Adrenal gland (tissue), 5 donors: ENCODE data around the gene FBXW7.

Experiments
- POLR2A ChIP-seq, 2 donors: fragments of 450-650 bp; IDR thresholded peaks; one replicate each; pipeline ENCODE4 v1.6.1; 2017; ENCODE audit warnings: antibody characterized with exemption in 2 of 2, mild to moderate bottlenecking in 2 of 2, moderate library complexity in 1 of 2
- TF ChIP-seq, protein P1 (sequence below), 6 experiments: fragments of 450-650 bp in 4 of 6; fragments of 200-600 bp in 2 of 6; sonication (generic) in 1 of 6; IDR thresholded peaks; 1 replicate in 5 of 6; 2 replicates in 1 of 6; pipeline versions ENCODE4 v1.5.1 to v1.8.0; 2016 to 2021; ENCODE audit warnings: antibody characterized with exemption in 6 of 6, mild to moderate bottlenecking in 2 of 6, moderate library complexity in 1 of 6
- donor health status: DM: no; HTN: no; CAD: no.

DNA sequence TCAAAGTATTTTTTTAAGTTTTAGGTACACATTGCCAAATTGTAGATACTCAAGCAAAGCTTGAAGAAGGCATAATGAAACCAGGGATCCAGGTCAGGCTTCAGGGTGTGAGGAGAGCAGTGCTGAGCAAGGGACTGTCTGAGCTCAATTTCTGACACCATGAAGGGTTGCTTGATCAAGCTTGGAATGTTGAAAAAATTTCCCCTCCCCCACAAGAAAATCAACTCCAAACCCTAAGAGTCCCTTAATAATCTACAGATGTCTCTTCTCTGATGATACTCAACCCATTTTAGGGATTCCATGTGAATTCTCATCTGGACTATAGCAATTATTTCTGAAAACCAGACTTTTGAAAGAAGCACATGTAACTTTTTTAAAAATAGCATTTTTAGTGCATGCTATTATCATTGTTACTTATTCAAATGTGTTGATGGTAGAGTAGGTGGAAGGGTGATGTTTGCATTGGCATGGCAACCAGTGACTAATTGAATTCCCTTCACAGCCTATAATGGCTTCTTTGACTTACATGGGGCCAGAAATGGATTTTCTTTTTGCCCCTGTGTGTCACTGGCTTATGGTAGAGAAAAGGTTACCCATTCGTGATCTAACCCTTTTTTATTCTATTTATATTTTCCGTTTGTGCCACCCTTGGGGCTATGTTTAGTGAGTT is 252.0 kb downstream of the FBXW7 start:
- TF ChIP-seq, protein P1, sequence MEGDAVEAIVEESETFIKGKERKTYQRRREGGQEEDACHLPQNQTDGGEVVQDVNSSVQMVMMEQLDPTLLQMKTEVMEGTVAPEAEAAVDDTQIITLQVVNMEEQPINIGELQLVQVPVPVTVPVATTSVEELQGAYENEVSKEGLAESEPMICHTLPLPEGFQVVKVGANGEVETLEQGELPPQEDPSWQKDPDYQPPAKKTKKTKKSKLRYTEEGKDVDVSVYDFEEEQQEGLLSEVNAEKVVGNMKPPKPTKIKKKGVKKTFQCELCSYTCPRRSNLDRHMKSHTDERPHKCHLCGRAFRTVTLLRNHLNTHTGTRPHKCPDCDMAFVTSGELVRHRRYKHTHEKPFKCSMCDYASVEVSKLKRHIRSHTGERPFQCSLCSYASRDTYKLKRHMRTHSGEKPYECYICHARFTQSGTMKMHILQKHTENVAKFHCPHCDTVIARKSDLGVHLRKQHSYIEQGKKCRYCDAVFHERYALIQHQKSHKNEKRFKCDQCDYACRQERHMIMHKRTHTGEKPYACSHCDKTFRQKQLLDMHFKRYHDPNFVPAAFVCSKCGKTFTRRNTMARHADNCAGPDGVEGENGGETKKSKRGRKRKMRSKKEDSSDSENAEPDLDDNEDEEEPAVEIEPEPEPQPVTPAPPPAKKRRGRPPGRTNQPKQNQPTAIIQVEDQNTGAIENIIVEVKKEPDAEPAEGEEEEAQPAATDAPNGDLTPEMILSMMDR (IDR thresholded peaks at IDR 0.05): no peak
- no peak for TF ChIP-seq POLR2A (IDR thresholded peaks at IDR 0.05)
